Fibroblast of villous mesenchyme (primary cell): ENCODE data around the gene PODXL. TPM values are rescaled to one million over a fixed set of nuclear protein-coding genes. Genes with fewer than 3 reads are reported as not detected.
A peak's percentile ranks its signal among the peaks of the same experiment; 100 is the strongest.

Source experiments
- DNase-seq: peaks from one replicate; pipeline ENCODE4 v3.0.0-alpha.2; 2010; ENCODE audit warnings: low read depth
- H3K4me3 ChIP-seq: 2 replicates; pipeline ENCODE4 v1.5.1; 2011; ENCODE audit warnings: low read depth, mild to moderate bottlenecking, low read length
- total RNA-seq: library from RNA; depleted of rRNA; stranded (reverse); fragments of >200 nt; gene quantifications from 2 replicates; pipeline ENCODE4 v1.2.3, GENCODE V29; 2012
- TF ChIP-seq, protein P1 (sequence below): IDR thresholded peaks from 2 replicates; pipeline ENCODE4 v1.5.1; 2012; ENCODE audit warnings: low read depth, mild to moderate bottlenecking, low read length; ENCODE audit not compliant: insufficient read depth

PODXL gene
- total RNA-seq, 1 donor, result 17.3 TPM

DNA sequence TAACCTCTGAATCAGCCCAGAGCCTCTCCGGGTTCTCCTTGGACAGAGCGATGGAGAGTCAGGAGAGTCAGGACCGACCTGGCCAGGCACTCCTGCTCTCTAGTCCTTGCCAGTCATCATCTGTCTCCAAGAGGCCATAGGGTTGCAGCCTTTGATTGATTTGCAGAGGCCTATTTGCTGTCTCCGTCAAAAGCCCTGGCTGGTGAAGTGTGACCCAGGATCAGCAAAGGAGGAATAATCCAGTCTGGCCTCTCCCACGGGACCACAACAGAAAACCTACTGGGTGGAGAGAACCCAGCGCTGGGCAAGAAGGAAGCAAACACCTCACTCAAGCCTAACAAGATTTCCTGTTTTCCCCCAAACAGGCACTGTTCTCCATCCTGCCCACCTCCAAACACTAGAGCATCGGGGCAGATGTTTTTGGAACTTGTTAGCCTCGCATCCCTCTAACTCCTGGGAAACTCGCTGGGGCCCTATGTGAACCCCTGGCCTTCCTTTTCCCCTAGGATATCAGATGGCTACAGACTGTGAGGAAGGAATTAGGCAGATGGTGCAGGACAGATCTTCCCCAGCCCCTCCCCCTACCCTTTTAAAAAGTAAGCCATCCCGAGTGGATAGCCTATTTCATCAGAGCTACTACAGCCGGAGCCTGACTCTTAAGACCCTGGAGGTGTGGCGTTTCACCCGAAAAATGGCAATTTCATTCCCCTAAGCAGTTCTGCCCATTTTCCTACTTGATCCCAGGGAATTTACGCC, 54.3 kb downstream of the PODXL start:
- peak; percentile 46 for DNase-seq
- no peak overlapping the region for H3K4me3 ChIP-seq
- TF ChIP-seq, protein P1, sequence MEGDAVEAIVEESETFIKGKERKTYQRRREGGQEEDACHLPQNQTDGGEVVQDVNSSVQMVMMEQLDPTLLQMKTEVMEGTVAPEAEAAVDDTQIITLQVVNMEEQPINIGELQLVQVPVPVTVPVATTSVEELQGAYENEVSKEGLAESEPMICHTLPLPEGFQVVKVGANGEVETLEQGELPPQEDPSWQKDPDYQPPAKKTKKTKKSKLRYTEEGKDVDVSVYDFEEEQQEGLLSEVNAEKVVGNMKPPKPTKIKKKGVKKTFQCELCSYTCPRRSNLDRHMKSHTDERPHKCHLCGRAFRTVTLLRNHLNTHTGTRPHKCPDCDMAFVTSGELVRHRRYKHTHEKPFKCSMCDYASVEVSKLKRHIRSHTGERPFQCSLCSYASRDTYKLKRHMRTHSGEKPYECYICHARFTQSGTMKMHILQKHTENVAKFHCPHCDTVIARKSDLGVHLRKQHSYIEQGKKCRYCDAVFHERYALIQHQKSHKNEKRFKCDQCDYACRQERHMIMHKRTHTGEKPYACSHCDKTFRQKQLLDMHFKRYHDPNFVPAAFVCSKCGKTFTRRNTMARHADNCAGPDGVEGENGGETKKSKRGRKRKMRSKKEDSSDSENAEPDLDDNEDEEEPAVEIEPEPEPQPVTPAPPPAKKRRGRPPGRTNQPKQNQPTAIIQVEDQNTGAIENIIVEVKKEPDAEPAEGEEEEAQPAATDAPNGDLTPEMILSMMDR, result no peak

DNA sequence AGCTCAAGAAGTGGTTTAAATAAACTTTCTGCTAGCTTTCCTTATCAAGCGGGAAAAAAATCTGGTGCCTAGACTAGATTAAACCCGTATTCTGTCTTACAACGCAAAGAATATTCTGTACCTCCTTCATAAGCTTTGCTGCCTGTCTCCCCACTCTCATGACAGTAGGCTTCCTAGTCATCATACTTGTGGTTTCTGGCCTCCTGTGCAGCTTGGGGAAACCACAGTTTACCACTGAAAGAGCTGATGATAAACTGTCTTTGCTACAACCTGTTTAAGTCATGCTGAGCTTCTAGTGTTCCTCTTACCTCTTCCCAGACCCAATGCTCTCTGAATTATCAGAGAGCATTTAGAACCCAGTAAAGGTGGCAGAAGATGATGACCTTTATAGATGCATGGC, 55.0 kb downstream of the PODXL start:
- H3K4me3 ChIP-seq, result no peak overlapping the region
- DNase-seq, result peak; percentile 83
- TF ChIP-seq, protein P1, result no peak

DNA sequence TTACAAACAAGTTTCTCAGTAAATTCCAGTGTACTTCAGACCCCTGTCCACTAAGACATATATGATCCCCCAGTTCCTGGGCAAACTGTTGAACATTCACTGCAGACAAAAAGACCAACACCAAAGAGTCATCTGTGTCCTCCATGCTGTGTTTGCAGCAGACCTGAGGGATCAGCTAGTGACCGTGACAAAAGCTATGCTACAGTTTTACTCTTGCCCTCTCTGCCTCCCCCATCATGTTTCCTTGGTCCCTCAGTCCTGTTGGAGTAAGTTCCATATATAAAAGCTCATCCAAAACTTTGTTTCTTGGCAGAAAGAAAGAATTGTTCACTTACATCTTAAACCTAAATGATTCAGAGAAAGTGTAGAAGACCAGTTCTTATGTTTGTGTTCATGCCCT, 56.1 kb downstream of the PODXL start:
- H3K4me3 ChIP-seq, result no peak overlapping the region
- DNase-seq, result no peak
- TF ChIP-seq, protein P1, result no peak

DNA sequence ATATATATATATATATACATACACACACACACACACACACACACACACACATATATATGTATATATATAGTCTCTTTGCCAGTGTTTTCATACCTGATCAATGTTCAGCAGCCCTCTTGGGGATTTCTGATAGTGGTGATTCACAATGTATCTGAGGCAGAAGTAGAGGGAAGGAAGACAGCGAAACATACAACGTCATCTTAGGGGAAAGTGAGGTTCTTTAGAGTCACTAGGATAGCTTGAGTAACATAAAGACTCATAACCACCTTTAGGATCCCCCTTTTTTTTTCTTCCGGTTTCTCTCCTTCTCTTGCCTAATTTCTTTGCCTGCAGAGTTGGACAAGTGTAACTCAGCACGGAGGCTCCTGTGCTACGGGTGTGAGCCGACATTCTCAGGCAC, 56.6 kb downstream of the PODXL start:
- DNase-seq, result no peak
- H3K4me3 ChIP-seq, result no peak overlapping the region
- TF ChIP-seq, protein P1, result no peak

DNA sequence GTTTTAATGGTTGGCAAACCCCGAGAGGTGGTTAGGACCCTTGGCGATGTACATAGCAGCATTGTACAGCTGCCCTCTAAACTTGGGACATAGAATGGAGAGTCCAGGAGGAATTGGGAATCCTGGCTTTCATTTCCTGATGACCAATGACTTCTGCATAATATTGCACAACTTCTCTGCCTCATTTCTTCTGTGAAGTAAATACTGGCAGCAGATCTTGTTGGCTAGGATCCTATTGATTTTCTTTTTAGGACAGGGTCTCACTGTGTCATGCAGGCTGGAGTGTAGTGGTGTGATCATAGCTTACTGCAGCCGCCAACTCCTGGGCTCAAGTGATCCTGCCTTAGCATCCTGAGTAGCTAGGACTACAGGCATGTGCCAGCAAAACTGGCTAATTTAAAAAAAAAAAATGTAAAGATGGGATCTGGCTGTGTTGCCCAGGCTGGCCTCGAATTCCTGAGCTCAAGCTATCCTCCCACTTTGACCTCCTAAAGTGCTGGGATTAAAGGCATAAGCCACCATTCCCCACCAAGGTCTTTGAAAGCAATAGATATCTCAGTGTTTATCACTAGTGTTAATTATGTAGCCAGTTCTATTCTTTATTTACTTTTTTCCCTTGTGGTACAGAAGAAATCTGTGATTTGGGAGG, 58.1 kb downstream of the PODXL start:
- H3K4me3 ChIP-seq, result no peak overlapping the region

DNA sequence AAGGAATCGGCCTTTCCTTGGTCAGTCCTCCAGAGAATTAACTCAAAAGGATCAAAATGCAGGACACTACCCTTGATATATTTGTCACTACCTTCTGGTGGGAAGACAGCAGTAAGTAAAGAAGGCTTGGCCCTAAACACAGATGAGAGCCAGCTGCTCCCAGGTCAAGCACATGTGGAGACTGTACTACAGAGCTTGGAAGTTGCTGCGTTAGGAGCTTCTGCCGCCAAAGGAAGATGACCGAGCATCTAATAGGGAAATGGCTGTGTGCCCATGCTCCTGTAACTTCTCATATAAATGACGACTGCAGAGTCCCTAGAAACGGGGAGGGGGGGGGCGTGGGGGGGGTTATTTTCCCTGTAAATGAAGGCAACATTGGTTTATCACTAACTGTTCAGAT, 59.0 kb downstream of the PODXL start:
- TF ChIP-seq, protein P1, result no peak
- H3K4me3 ChIP-seq, result no peak overlapping the region
- DNase-seq, result no peak

More for the DNA sequence above, 58.1 kb downstream of the PODXL start:
- TF ChIP-seq, protein P1, result no peak
- DNase-seq, result peak; percentile 39
